Left ventricle myocardium inferior (tissue), 1 donor: ENCODE data around the gene SYS1. TPM values are rescaled to one million over a fixed set of nuclear protein-coding genes. Genes with fewer than 3 reads are reported as not detected.

Experiments used
- DNase-seq: peaks from one replicate; pipeline ENCODE4 v3.0.0-alpha.2; 2020
- H3K27ac ChIP-seq: fragments of 200-600 bp; replicated peaks from 2 replicates; pipeline ENCODE4 v1.8.0; 2021
- H3K27me3 ChIP-seq: fragments of 200-600 bp; 2 replicates; pipeline ENCODE4 v1.8.0; 2021; ENCODE audit warnings: low read depth
- H3K36me3 ChIP-seq: fragments of 200-600 bp; 2 replicates; pipeline ENCODE4 v1.8.0; 2021
- H3K4me1 ChIP-seq: fragments of 200-600 bp; 2 replicates; pipeline ENCODE4 v1.8.0; 2021
- H3K4me3 ChIP-seq: fragments of 200-600 bp; 2 replicates; pipeline ENCODE4 v1.8.0; 2021; ENCODE audit warnings: mild to moderate bottlenecking, moderate library complexity
- H3K9me3 ChIP-seq: fragments of 200-600 bp; replicated peaks from 2 replicates; pipeline ENCODE4 v1.8.0; 2021
- CTCF ChIP-seq: fragments of 200-600 bp; IDR thresholded peaks from 2 replicates; pipeline ENCODE4 v1.8.0; 2021; ENCODE audit warnings: antibody characterized with exemption, mild to moderate bottlenecking, borderline replicate concordance
- intact Hi-C: fragments of 100-400 bp; cut with micrococcal nuclease; formaldehyde crosslinking; loops from one replicate; pipeline ENCODE4 v1.11.0; 2022
- total RNA-seq: library from RNA; stranded (reverse); fragmentation: NEBNext Ultra II Directional; extraction: Animal tissue kit (Norgen Biotek cat#: 25700); gene quantifications from one replicate; pipeline ENCODE4 v1.2.1, GENCODE V29; 2021
- donor health status: DM: no; HTN: yes; CAD: no; lungs with severe emphysema.

The SYS1 gene
- total RNA-seq, 1 donor from 2014 or later: 20.8 TPM

GRCh38 chr20:45372646-45373352 is 9.8 kb downstream of the SYS1 start:
- peak overlapping the region; percentile 74 for H3K4me3 ChIP-seq
- peak overlapping the region; percentile 81 for H3K27ac ChIP-seq
- H3K9me3 ChIP-seq: no peaks in the 10 kb centered on the region
- H3K36me3 ChIP-seq: peaks cover 10% of the 10 kb centered on the region
- intact Hi-C loops: no loop called here
- no peaks in the 10 kb centered on the region for H3K27me3 ChIP-seq
- peaks cover 17% of the 10 kb centered on the region for H3K4me1 ChIP-seq
- no peak for TF ChIP-seq CTCF
- DNase-seq: no peak

- intact Hi-C loops: loop anchor here (2.0 kb wide), 1 partner anchor 63 kb away; no protein-coding TSS in a partner anchor
- DNase-seq: peak; percentile 88
- no peaks in the 10 kb centered on the region for H3K27me3 ChIP-seq
- H3K27ac ChIP-seq: peak overlapping the region; percentile 81
- H3K4me3 ChIP-seq: peak overlapping the region; percentile 74
- TF ChIP-seq CTCF: peak; percentile 91
- no peaks in the 10 kb centered on the region for H3K9me3 ChIP-seq
- peaks cover 15% of the 10 kb centered on the region for H3K4me1 ChIP-seq
- H3K36me3 ChIP-seq: peaks cover 2% of the 10 kb centered on the region
Measured at GRCh38 chr20:45373353-45374100, 10.6 kb downstream of the SYS1 start.

- intact Hi-C loops: loop anchor here (2.0 kb wide), 1 partner anchor 63 kb away; no protein-coding TSS in a partner anchor
- no peaks in the 10 kb centered on the region for H3K27me3 ChIP-seq
- H3K9me3 ChIP-seq: no peaks in the 10 kb centered on the region
- no peak for DNase-seq
- H3K4me3 ChIP-seq: peak overlapping the region; percentile 74
- peaks cover 15% of the 10 kb centered on the region for H3K4me1 ChIP-seq
- no peak for TF ChIP-seq CTCF
- peak overlapping the region; percentile 81 for H3K27ac ChIP-seq
- H3K36me3 ChIP-seq: no peaks in the 10 kb centered on the region
Measured at GRCh38 chr20:45374101-45374467, 11.1 kb downstream of the SYS1 start.

GRCh38 chr20:45374966-45375365 is 12.0 kb downstream of the SYS1 start:
- intact Hi-C loops: loop anchor here (2.0 kb wide), 1 partner anchor 62 kb away; no protein-coding TSS in a partner anchor
- no peak for TF ChIP-seq CTCF
- H3K4me1 ChIP-seq: peaks cover 15% of the 10 kb centered on the region
- no peak overlapping the region for H3K4me3 ChIP-seq
- DNase-seq: no peak
- no peaks in the 10 kb centered on the region for H3K27me3 ChIP-seq
- no peak overlapping the region for H3K27ac ChIP-seq
- H3K36me3 ChIP-seq: no peaks in the 10 kb centered on the region
- H3K9me3 ChIP-seq: no peaks in the 10 kb centered on the region

- DNase-seq: no peak
- H3K4me3 ChIP-seq: no peak overlapping the region
- no peak for TF ChIP-seq CTCF
- no peaks in the 10 kb centered on the region for H3K9me3 ChIP-seq
- peaks cover 15% of the 10 kb centered on the region for H3K4me1 ChIP-seq
- no peaks in the 10 kb centered on the region for H3K36me3 ChIP-seq
- no peak overlapping the region for H3K27ac ChIP-seq
- intact Hi-C loops: no loop called here
- no peaks in the 10 kb centered on the region for H3K27me3 ChIP-seq
Measured at GRCh38 chr20:45377269-45377668, 14.3 kb downstream of the SYS1 start.
